HepG2 (cell line): Measurements from ENCODE around the gene VAPB. TPM values are rescaled to one million over a fixed set of nuclear protein-coding genes. Genes with fewer than 3 reads are reported as not detected.

Source experiments
- ATAC-seq: fragments of 200-7000 bp; cut with Tn5 transposase; 3 replicates; pipeline ENCODE4 v1.9.1; 2020; ENCODE audit warnings: mild to moderate bottlenecking, moderate library complexity
- BruUV-seq: library from RNA; stranded (reverse); fragments of 400-500 nt; replicated peaks from 2 replicates; lab custom pipeline; 2021; lab: Mats Ljungman, UMichigan
- CTCF ChIA-PET: fragments of 300-600 bp; formaldehyde crosslinking; extraction: SDS; loops from one replicate; lab custom pipeline; 2021; ENCODE audit warnings: low total read pairs, inconsistent platforms, low intra/inter-chr PET ratio; lab: Yijun Ruan, JAX
- POLR2A ChIA-PET: fragments of 350-600 bp; sonication (Branson Sonifier 250); formaldehyde crosslinking; loops from one replicate; lab custom pipeline; 2020; ENCODE audit warnings: antibody characterized with exemption, inconsistent platforms; lab: Yijun Ruan, JAX
- DNase-seq: peaks from one replicate; pipeline ENCODE4 v3.0.0-alpha.2; 2015; ENCODE audit warnings: low spot score
- FAIRE-seq: peaks from 3 replicates; lab custom pipeline; 2011; peaks lifted over from hg19 to GRCh38; lab: Jason Lieb, UNC
- H2AFZ ChIP-seq: one replicate; pipeline ENCODE4 v1.6.1; 2011; ENCODE audit warnings: low read length, inconsistent platforms
- H3K27ac ChIP-seq: fragments of 300-600 bp; 3 replicates; pipeline ENCODE4 v1.8.0; 2011; ENCODE audit warnings: mixed run types, mild to moderate bottlenecking, mixed read lengths, low read length, inconsistent platforms; ENCODE audit not compliant: insufficient read depth; ENCODE audit errors: extremely low read length
- H3K27me3 ChIP-seq, 2 experiments: fragments of 200-600 bp in 1 of 2; 2 replicates in 1 of 2; 3 replicates in 1 of 2; pipeline versions ENCODE4 v1.6.0 to v1.8.0; 2011; ENCODE audit warnings: low read length in 2 of 2, mild to moderate bottlenecking in 2 of 2, moderate library complexity in 2 of 2, inconsistent platforms in 1 of 2; ENCODE audit not compliant: insufficient read depth in 2 of 2, control insufficient read depth in 1 of 2
- H3K36me3 ChIP-seq, 2 experiments: fragments of 200-600 bp in 1 of 2; replicated peaks in 1 of 2; 2 replicates in 1 of 2; 3 replicates in 1 of 2; pipeline versions ENCODE4 v1.5.1 to v1.8.0; 2011; ENCODE audit warnings: low read length in 2 of 2, inconsistent platforms in 1 of 2; ENCODE audit not compliant: insufficient read depth in 2 of 2, control insufficient read depth in 1 of 2
- H3K4me1 ChIP-seq: 2 replicates; pipeline ENCODE4 v1.5.1; 2012; ENCODE audit warnings: low read length, inconsistent platforms; ENCODE audit not compliant: insufficient read depth
- H3K4me2 ChIP-seq: 2 replicates; pipeline ENCODE4 v1.6.0; 2011; ENCODE audit warnings: low read depth, low read length, inconsistent platforms
- H3K4me3 ChIP-seq, 3 experiments: fragments of 200-600 bp in 1 of 3; sonication (generic), shearing (Covaris generic) in 1 of 3; replicated peaks in 1 of 3; 2 replicates each; pipeline ENCODE4 v1.5.1; 2011 to 2016; ENCODE audit warnings: low read length in 3 of 3, inconsistent platforms in 2 of 3, low read depth in 2 of 3, mild to moderate bottlenecking in 2 of 3, control low read depth in 1 of 3, mixed read lengths in 1 of 3; ENCODE audit not compliant: insufficient read depth in 1 of 3
- H3K79me2 ChIP-seq: one replicate; pipeline ENCODE4 v1.6.1; 2011; ENCODE audit warnings: low read length, inconsistent platforms; ENCODE audit not compliant: insufficient read depth
- H3K9ac ChIP-seq: 2 replicates; pipeline ENCODE4 v1.6.0; 2011; ENCODE audit warnings: mild to moderate bottlenecking, low read depth, low read length, inconsistent platforms; ENCODE audit not compliant: insufficient read depth
- H3K9me3 ChIP-seq: 2 replicates; pipeline ENCODE4 v1.5.1; 2012; ENCODE audit warnings: mild to moderate bottlenecking, low read length
- H4K20me1 ChIP-seq: 2 replicates; pipeline ENCODE4 v1.6.0; 2011; ENCODE audit warnings: inconsistent platforms, mild to moderate bottlenecking, low read length, moderate library complexity; ENCODE audit not compliant: insufficient read depth
- AKAP8 ChIP-seq: sonication (generic); formaldehyde crosslinking; IDR thresholded peaks from 2 replicates; pipeline ENCODE4 v1.5.1; 2020; ENCODE audit warnings: mild to moderate bottlenecking, missing genetic modification reagents
- GPN1 ChIP-seq: sonication (generic); formaldehyde crosslinking; IDR thresholded peaks from 2 replicates; pipeline ENCODE4 v1.5.1; 2020; ENCODE audit warnings: missing genetic modification reagents, borderline replicate concordance
- KAT8 ChIP-seq: IDR thresholded peaks from 2 replicates; pipeline ENCODE4 v1.6.1; 2016; ENCODE audit warnings: missing genetic modification reagents, missing compliant biosample characterization
- PRDM15 ChIP-seq: sonication (generic); formaldehyde crosslinking; IDR thresholded peaks from 2 replicates; pipeline ENCODE4 v1.4.0; 2020; ENCODE audit warnings: missing genetic modification reagents
- SRSF4 ChIP-seq: fragments of 200-400 bp; formaldehyde crosslinking; IDR thresholded peaks from one replicate; pipeline ENCODE4 v1.6.1; 2018; ENCODE audit warnings: mild to moderate bottlenecking, low read depth, low read length, moderate library complexity; ENCODE audit not compliant: poor library complexity, severe bottlenecking
- ZMAT3 ChIP-seq: sonication (generic); formaldehyde crosslinking; conservative IDR thresholded peaks from 2 replicates; pipeline ENCODE4 v1.7.0; 2021; ENCODE audit warnings: missing genetic modification reagents
- ZNF598 ChIP-seq: sonication (generic); formaldehyde crosslinking; IDR thresholded peaks from 2 replicates; pipeline ENCODE4 v1.5.1; 2020; ENCODE audit warnings: mild to moderate bottlenecking, missing genetic modification reagents, borderline replicate concordance
- ZNF670 ChIP-seq: sonication (generic); formaldehyde crosslinking; IDR thresholded peaks from 2 replicates; pipeline ENCODE4 v1.8.0; 2022; ENCODE audit warnings: mild to moderate bottlenecking, missing genetic modification reagents, borderline replicate concordance
- ZNF672 ChIP-seq: sonication (generic); formaldehyde crosslinking; IDR thresholded peaks from 2 replicates; pipeline ENCODE4 v1.8.1; 2022; ENCODE audit warnings: missing genetic modification reagents
- ZNF724P ChIP-seq: sonication (generic); formaldehyde crosslinking; IDR thresholded peaks from 2 replicates; pipeline ENCODE4 v1.8.0; 2022; ENCODE audit warnings: missing genetic modification reagents, borderline replicate concordance
- WGBS: methylation state at CpG from one replicate; pipeline ENCODE4 v1.1.6; 2017; ENCODE audit warnings: low lambda C conversion rate; 5-methylcytosine and 5-hydroxymethylcytosine counted together
- in situ Hi-C: cut with HindIII; loops from 2 replicates; pipeline ENCODE4 v1.10.0; 2017; ENCODE audit warnings: low pct_unique_long_range_greater_than_20kb; ENCODE audit not compliant: extremely low pct_ligation_motif_present
- intact Hi-C: fragments of 100-400 bp; cut with micrococcal nuclease; formaldehyde crosslinking; loops from one replicate; pipeline ENCODE4 v1.10.0; 2022; ENCODE audit not compliant: unreplicated experiment
- polyA plus RNA-seq, 8 experiments: library from polyadenylated mRNA; depleted of rRNA in 3 of 8; stranded (reverse) in 7 of 8; unstranded in 1 of 8; fragments of >200 nt; fragmentation: Illumina TruSeq in 4 of 8; extraction: Trizol in 4 of 8; gene quantifications; 2 replicates each; pipeline versions ENCODE4 v1.2.1 to v1.2.3, GENCODE V29; 2011 to 2016; ENCODE audit warnings: low read depth in 4 of 8, missing spikeins in 1 of 8, mixed read lengths in 1 of 8; ENCODE audit not compliant: insufficient read depth in 1 of 8
- total RNA-seq, 5 experiments: library from RNA; depleted of rRNA; stranded (reverse); fragments of >200 nt; fragmentation: Illumina TruSeq; extraction: Trizol; gene quantifications; 2 replicates each; pipeline ENCODE4 v1.2.3, GENCODE V29; 2016; ENCODE audit warnings: low read depth in 1 of 5

VAPB gene
- total and polyA plus RNA-seq, 2 of the 13 experiments (the other 11 are each of a cell fraction or from before 2014, with no cell fraction given) = 18.6 to 48.5 TPM

- no peaks in the 10 kb centered on the region for H3K79me2 ChIP-seq
- POLR2A ChIA-PET = no interaction called here
These were observed 70.2 kb downstream of the VAPB start for GRCh38 chr20:58459058-58459750.

More at GRCh38 chr20:58459058-58459750, 70.2 kb downstream of the VAPB start:
- Histone ChIP-seq H3K4me3 (no peak overlapping the region), H3K9me3 (peaks cover 5% of the 10 kb centered on the region; the same call in 1 of the 2 replicates), H2AFZ (no peak overlapping the region), H3K27ac (no peak overlapping the region), H3K36me3 (no peaks in the 10 kb centered on the region), H3K9ac (no peak overlapping the region), H3K4me2 (no peak overlapping the region), H3K27me3 (no peaks in the 10 kb centered on the region), H3K4me1 (no peaks in the 10 kb centered on the region), H4K20me1 (no peaks in the 10 kb centered on the region)
- ATAC-seq = no peak
- WGBS = 77% methylated on average over 5 of the region's 5 CpGs
- TF ChIP-seq PRDM15 (CRISPR knock-in tag) = no peak
- no peak for TF ChIP-seq AKAP8 (CRISPR knock-in tag)
- no peak for TF ChIP-seq KAT8
- TF ChIP-seq ZMAT3 = no peak
- no peak for TF ChIP-seq ZNF598 (CRISPR knock-in tag)
- no peak for TF ChIP-seq ZNF672 (CRISPR knock-in tag)
- TF ChIP-seq ZNF724P (CRISPR knock-in tag) = no peak
- TF ChIP-seq SRSF4 = no peak
- no peak for TF ChIP-seq GPN1 (CRISPR knock-in tag)
- TF ChIP-seq ZNF670 (CRISPR knock-in tag) = no peak
- intact Hi-C loops = no loop called here
- BruUV-seq = no TSS peak
- in situ Hi-C loops = no loop called here
- no peak for DNase-seq
- FAIRE-seq = no peak
- CTCF ChIA-PET = no interaction called here
